K562 (cell line): ENCODE results near the gene NARF. TPM values are rescaled to one million over a fixed set of nuclear protein-coding genes. Genes with fewer than 3 reads are reported as not detected.

Experiments used
- BCLAF1 ChIP-seq, 2 experiments: fragments of 450-650 bp in 1 of 2; IDR thresholded peaks; 2 replicates each; pipeline ENCODE4 v1.6.1; 2011 to 2017; ENCODE audit warnings: low read depth in 2 of 2, antibody characterized with exemption in 1 of 2, borderline replicate concordance in 1 of 2, low read length in 1 of 2, mild to moderate bottlenecking in 1 of 2, mixed read lengths in 1 of 2; ENCODE audit not compliant: control insufficient read depth in 1 of 2
- COPS2 ChIP-seq: fragments of 450-650 bp; conservative IDR thresholded peaks from 2 replicates; pipeline ENCODE4 v1.6.1; 2016; ENCODE audit warnings: mild to moderate bottlenecking, moderate library complexity
- HMGN3 ChIP-seq: IDR thresholded peaks from 2 replicates; pipeline ENCODE4 v1.6.1; 2011; ENCODE audit warnings: borderline replicate concordance, low read depth, mild to moderate bottlenecking, mixed read lengths, low read length; ENCODE audit not compliant: insufficient read length; ENCODE audit errors: extremely low read depth
- MIER1 ChIP-seq: fragments of 450-650 bp; IDR thresholded peaks from 2 replicates; pipeline ENCODE4 v1.6.1; 2016; ENCODE audit warnings: antibody characterized with exemption, mild to moderate bottlenecking, low read depth
- NKRF ChIP-seq: fragments of 450-650 bp; IDR thresholded peaks from 2 replicates; pipeline ENCODE4 v1.6.1; 2016; ENCODE audit warnings: borderline replicate concordance
- POLR2B ChIP-seq: fragments of 450-650 bp; IDR thresholded peaks from 2 replicates; pipeline ENCODE4 v1.6.1; 2018; ENCODE audit warnings: low read depth; ENCODE audit not compliant: partially characterized antibody
- RNF2 ChIP-seq: sonication (generic); IDR thresholded peaks from 2 replicates; pipeline ENCODE4 v1.6.1; 2016
- SIN3A ChIP-seq, 2 experiments: fragments of 150-350 bp in 1 of 2; IDR thresholded peaks; 2 replicates each; pipeline ENCODE4 v1.6.1; 2011 to 2016; ENCODE audit warnings: borderline replicate concordance in 2 of 2, low read depth in 2 of 2, low read length in 2 of 2, mild to moderate bottlenecking in 2 of 2, moderate library complexity in 2 of 2; ENCODE audit not compliant: control insufficient read depth in 1 of 2
- SIN3B ChIP-seq: fragments of 450-650 bp; IDR thresholded peaks from 2 replicates; pipeline ENCODE4 v1.6.1; 2017; ENCODE audit warnings: low read depth, mild to moderate bottlenecking, moderate library complexity
- SRF ChIP-seq, 2 experiments: fragments of 250-450, 450-650 bp in 1 of 2; sonication (Bioruptor Pico) in 1 of 2; sonication (generic) in 1 of 2; formaldehyde crosslinking; IDR thresholded peaks; 2 replicates each; pipeline versions ENCODE4 v1.5.0 to v1.5.1; 2020 to 2022; ENCODE audit warnings: mild to moderate bottlenecking in 1 of 2, missing genetic modification reagents in 1 of 2
- ZNF232 ChIP-seq: sonication (generic); formaldehyde crosslinking; IDR thresholded peaks from 2 replicates; pipeline ENCODE4 v1.8.0; 2022; ENCODE audit warnings: mild to moderate bottlenecking, missing genetic modification reagents
- ZNF766 ChIP-seq: fragments of 200-800 bp; sonication (Bioruptor generic); conservative IDR thresholded peaks from 2 replicates; pipeline ENCODE4 v1.6.1; 2016; ENCODE audit warnings: missing genetic modification characterization, missing compliant biosample characterization
- polyA plus RNA-seq, 8 experiments: library from polyadenylated mRNA; depleted of rRNA in 4 of 8; stranded (reverse) in 5 of 8; unstranded in 3 of 8; fragments of >200 nt; fragmentation: Nextera tagmentation in 2 of 8; fragmentation: Illumina TruSeq in 1 of 8; extraction: Ambion mirVana in 2 of 8; extraction: Trizol in 1 of 8; gene quantifications; 2 replicates each; pipeline versions ENCODE4 v1.2.1 to v1.2.3, GENCODE V29; 2011 to 2014; ENCODE audit warnings: inconsistent platforms in 1 of 8, missing spikeins in 1 of 8
- total RNA-seq, 7 experiments: library from RNA; depleted of rRNA in 6 of 7; stranded (reverse); fragments of >200 nt in 6 of 7; fragmentation: Illumina TruSeq in 2 of 7; extraction: Trizol in 2 of 7; gene quantifications; 2 replicates each; pipeline versions ENCODE4 v1.2.1 to v1.2.3, GENCODE V29; 2011 to 2021; ENCODE audit warnings: low replicate concordance in 1 of 7
- TF ChIP-seq, protein P1 (sequence below): sonication (generic); formaldehyde crosslinking; IDR thresholded peaks from 2 replicates; pipeline ENCODE4 v1.9.0; 2022; ENCODE audit warnings: mild to moderate bottlenecking, missing genetic modification reagents
- TF ChIP-seq, protein P2 (sequence below): fragments of 450-650 bp; IDR thresholded peaks from 2 replicates; pipeline ENCODE4 v1.6.1; 2016; ENCODE audit warnings: mild to moderate bottlenecking

NARF gene
- total and polyA plus RNA-seq, 9 of the 15 experiments (the other 6 are each of a cell fraction or from before 2014, with no cell fraction given), result 60.4 to 423 (median 132) TPM

GRCh38 chr17:82414548-82415281 lies 43.8 kb upstream of the NARF start (continued):
- TF ChIP-seq ZNF766 (peak; percentile 92), MIER1 (peak; percentile 99), BCLAF1 (IDR thresholded peaks at IDR 0.05; ENCODE audit: borderline replicate concordance in 1 of 2, control insufficient read depth in 1 of 2, low read depth in 2 of 2, low read length in 1 of 2) (no peak), SIN3A (IDR thresholded peaks at IDR 0.05; ENCODE audit: borderline replicate concordance in 2 of 2, control insufficient read depth in 1 of 2, low read depth in 2 of 2, low read length in 2 of 2) (peak; percentile 95 to 97), ZNF232 (CRISPR knock-in tag) (peak; percentile 92), HMGN3 (peak; percentile 71), SIN3B (peak; percentile 61), SRF (CRISPR knock-in tag; IDR thresholded peaks at IDR 0.05) (peak in 1 of 2 experiments; percentile 85; a peak in 2 of 4 replicates), NKRF (peak; percentile 93), COPS2 (no peak), RNF2 (no peak), POLR2B (peak; percentile 22)
- TF ChIP-seq, protein P1, sequence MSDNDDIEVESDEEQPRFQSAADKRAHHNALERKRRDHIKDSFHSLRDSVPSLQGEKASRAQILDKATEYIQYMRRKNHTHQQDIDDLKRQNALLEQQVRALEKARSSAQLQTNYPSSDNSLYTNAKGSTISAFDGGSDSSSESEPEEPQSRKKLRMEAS (CRISPR knock-in tag), result peak; percentile 81
- TF ChIP-seq, protein P2, sequence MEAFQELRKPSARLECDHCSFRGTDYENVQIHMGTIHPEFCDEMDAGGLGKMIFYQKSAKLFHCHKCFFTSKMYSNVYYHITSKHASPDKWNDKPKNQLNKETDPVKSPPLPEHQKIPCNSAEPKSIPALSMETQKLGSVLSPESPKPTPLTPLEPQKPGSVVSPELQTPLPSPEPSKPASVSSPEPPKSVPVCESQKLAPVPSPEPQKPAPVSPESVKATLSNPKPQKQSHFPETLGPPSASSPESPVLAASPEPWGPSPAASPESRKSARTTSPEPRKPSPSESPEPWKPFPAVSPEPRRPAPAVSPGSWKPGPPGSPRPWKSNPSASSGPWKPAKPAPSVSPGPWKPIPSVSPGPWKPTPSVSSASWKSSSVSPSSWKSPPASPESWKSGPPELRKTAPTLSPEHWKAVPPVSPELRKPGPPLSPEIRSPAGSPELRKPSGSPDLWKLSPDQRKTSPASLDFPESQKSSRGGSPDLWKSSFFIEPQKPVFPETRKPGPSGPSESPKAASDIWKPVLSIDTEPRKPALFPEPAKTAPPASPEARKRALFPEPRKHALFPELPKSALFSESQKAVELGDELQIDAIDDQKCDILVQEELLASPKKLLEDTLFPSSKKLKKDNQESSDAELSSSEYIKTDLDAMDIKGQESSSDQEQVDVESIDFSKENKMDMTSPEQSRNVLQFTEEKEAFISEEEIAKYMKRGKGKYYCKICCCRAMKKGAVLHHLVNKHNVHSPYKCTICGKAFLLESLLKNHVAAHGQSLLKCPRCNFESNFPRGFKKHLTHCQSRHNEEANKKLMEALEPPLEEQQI, result peak; percentile 87
